Spinal cord (tissue), 10 donors: Measurements from ENCODE around the gene CYP26C1. TPM values are rescaled to one million over a fixed set of nuclear protein-coding genes. Genes with fewer than 3 reads are reported as not detected.
"Not testable (repeated sequence)": the region's sequence is repeated elsewhere in the genome, so short reads cannot be mapped to it uniquely, and the experiment has no call there.

Experiments used
- DNase-seq, 6 donors: peaks; one replicate each; pipeline versions ENCODE4 v3.0.0 to v3.0.0-alpha.2; 2013 to 2015; ENCODE audit warnings: low spot score in 6 of 6, low read depth in 4 of 6
- H3K27ac ChIP-seq: one replicate; pipeline ENCODE4 v1.5.1; 2013; ENCODE audit warnings: low read depth, low read length, control low read depth
- H3K27me3 ChIP-seq: one replicate; pipeline ENCODE4 v1.6.1; 2013; ENCODE audit warnings: low read length; ENCODE audit not compliant: control insufficient read depth, insufficient read depth
- H3K36me3 ChIP-seq: one replicate; pipeline ENCODE4 v1.6.1; 2013; ENCODE audit warnings: low read length; ENCODE audit not compliant: control insufficient read depth, insufficient read depth
- H3K4me1 ChIP-seq: one replicate; pipeline ENCODE4 v1.6.1; 2013; ENCODE audit warnings: low read length; ENCODE audit not compliant: control insufficient read depth, insufficient read depth
- H3K4me3 ChIP-seq: one replicate; pipeline ENCODE4 v1.5.1; 2013; ENCODE audit warnings: low read depth, low read length, control low read depth
- H3K9me3 ChIP-seq: one replicate; pipeline ENCODE4 v1.6.1; 2013; ENCODE audit warnings: low read length; ENCODE audit not compliant: control insufficient read depth, insufficient read depth
- WGBS: methylation state at CpG from one replicate; pipeline ENCODE4 v1.1.5; 2013; ENCODE audit warnings: missing lambda C conversion rate; ENCODE audit not compliant: insufficient coverage; 5-methylcytosine and 5-hydroxymethylcytosine counted together
- polyA plus RNA-seq, 2 donors: library from polyadenylated mRNA; unstranded; fragments of 120-200 nt; gene quantifications; one replicate each; pipeline ENCODE4 v1.2.1, GENCODE V29; 2013; ENCODE audit not compliant: insufficient read length in 2 of 2
- total RNA-seq, 2 donors: library from RNA; depleted of rRNA in 1 of 2; stranded (reverse); fragments of 120-200 nt in 1 of 2; fragments of >200 nt in 1 of 2; gene quantifications; one replicate each; pipeline versions ENCODE4 v1.2.3 to v1.2.4, GENCODE V29; 2013 to 2014
- donor health status: healthy.

The CYP26C1 gene
- total and polyA plus RNA-seq, 4 donors, result under 0.01 to 0.11 (median 0.06) TPM; not detected in 1

DNA sequence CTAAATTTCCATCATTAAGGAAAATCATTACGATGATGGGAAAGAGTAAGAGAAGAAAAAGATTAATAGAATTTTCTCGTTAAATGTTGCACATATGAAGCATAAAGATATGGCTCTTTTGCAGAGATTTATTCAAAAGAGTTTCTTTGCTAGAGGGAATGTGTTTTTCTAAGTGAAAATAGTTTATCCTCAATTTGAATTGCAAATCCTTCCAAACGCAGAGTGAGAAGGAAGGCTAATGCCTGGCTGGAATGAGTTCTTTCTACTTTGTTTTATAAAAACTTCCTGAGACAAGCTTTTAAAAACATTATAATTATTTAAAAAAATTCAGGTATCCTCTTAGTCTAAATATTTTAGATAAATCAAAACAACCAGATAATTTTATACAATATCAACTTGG is 27.2 kb downstream of the CYP26C1 start:
- no peaks in the 10 kb centered on the region for H3K9me3 ChIP-seq
- DNase-seq, result peak in 1 of 6 donors; percentile 10
- H3K27me3 ChIP-seq, result no peaks in the 10 kb centered on the region
- H3K4me1 ChIP-seq, result peaks cover 3% of the 10 kb centered on the region
- H3K27ac ChIP-seq, result no peak overlapping the region
- no CpG with 5 or more reads among the region's 3 CpGs for WGBS
- no peaks in the 10 kb centered on the region for H3K36me3 ChIP-seq
- no peak overlapping the region for H3K4me3 ChIP-seq

GRCh38 chr10:93088466-93088865 is 27.9 kb downstream of the CYP26C1 start:
- Histone ChIP-seq H3K4me1 (peaks cover 3% of the 10 kb centered on the region), H3K36me3 (no peaks in the 10 kb centered on the region), H3K27ac (no peak overlapping the region), H3K9me3 (no peaks in the 10 kb centered on the region), H3K4me3 (no peak overlapping the region), H3K27me3 (no peaks in the 10 kb centered on the region)
- WGBS, result 71% methylated on average over 4 of the region's 4 CpGs
- no peak for DNase-seq

- DNase-seq, result no peak
- Histone ChIP-seq H3K4me3 (no peak overlapping the region), H3K27ac (no peak overlapping the region), H3K36me3 (no peaks in the 10 kb centered on the region), H3K9me3 (no peaks in the 10 kb centered on the region), H3K27me3 (no peaks in the 10 kb centered on the region), H3K4me1 (peaks cover 3% of the 10 kb centered on the region)
- no CpG with 5 or more reads among the region's 2 CpGs for WGBS
These were observed 30.0 kb downstream of the CYP26C1 start for GRCh38 chr10:93090619-93091018.

DNA sequence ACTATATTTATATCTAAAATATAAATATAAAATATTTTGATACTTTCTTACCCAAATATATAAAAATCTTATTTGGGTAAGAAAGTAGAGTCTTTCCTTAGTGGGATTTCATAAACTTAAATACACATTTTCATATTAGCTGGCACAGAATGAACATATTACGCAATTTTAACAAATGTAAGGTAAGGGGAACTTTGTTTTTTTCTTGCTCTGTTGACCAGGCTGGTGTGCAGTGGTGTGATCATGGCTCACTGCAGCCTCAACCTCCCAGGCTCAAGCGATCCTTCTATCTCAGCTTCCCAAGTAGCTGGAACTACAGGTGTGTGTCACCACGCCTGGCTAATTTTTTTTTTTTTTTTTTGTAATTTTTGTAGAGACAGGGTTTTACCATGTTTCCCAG is 31.4 kb downstream of the CYP26C1 start:
- Histone ChIP-seq H3K4me3 (no peak overlapping the region), H3K4me1 (peaks cover 3% of the 10 kb centered on the region), H3K36me3 (no peaks in the 10 kb centered on the region), H3K27ac (no peak overlapping the region), H3K9me3 (no peaks in the 10 kb centered on the region), H3K27me3 (no peaks in the 10 kb centered on the region)
- DNase-seq, result no peak
- no CpG with 5 or more reads among the region's 3 CpGs for WGBS

DNA sequence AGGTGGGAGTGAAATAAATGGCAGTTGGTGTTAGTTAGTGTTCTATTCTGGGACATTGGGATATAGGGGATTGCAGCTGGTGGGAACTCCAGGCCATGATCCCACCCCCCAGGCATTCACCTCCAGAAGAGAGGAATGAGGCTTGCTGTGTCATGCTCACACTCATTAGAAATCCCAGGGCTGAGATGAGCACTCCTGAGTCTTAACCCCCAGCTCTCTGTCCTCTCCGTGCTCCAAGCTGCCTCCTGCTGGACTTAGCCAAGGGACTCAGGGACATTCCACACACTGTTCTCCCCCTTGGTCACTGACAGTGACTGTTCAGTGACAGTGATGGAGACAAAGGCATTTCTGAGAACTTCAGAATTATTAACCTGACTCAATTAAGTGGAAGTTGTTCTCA is 34.6 kb downstream of the CYP26C1 start:
- Histone ChIP-seq H3K27ac (no peak overlapping the region), H3K4me3 (no peak overlapping the region), H3K27me3 (no peaks in the 10 kb centered on the region), H3K4me1 (no peaks in the 10 kb centered on the region), H3K36me3 (no peaks in the 10 kb centered on the region), H3K9me3 (no peaks in the 10 kb centered on the region)
- no peak for DNase-seq
- no CpG with 5 or more reads among the region's 1 CpG for WGBS

DNA sequence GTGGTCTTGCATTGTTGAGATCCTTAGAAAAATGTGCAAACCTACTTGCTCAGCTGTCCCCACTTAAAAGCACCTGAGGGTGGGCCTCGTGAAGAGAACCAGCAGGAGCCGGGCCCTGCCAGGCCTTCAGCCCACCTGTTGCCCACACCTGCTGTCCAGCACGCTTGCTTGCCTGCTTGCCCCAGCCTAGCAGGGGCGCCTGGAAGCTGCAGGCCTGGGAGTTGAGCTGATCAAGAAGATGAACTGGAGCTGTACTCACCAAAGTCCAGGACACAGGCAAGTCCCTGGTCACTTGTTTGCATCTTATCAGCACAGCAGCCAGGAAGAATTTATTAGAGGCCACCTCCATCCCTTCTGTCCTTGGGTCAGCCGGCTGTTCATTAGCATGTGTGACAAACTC is 36.3 kb downstream of the CYP26C1 start:
- H3K4me1 ChIP-seq, result no peaks in the 10 kb centered on the region
- no peaks in the 10 kb centered on the region for H3K9me3 ChIP-seq
- H3K36me3 ChIP-seq, result no peaks in the 10 kb centered on the region
- no peak overlapping the region for H3K27ac ChIP-seq
- no peaks in the 10 kb centered on the region for H3K27me3 ChIP-seq
- WGBS, result 77% methylated on average over 4 of the region's 5 CpGs
- no peak overlapping the region for H3K4me3 ChIP-seq
- DNase-seq, result no peak

DNA sequence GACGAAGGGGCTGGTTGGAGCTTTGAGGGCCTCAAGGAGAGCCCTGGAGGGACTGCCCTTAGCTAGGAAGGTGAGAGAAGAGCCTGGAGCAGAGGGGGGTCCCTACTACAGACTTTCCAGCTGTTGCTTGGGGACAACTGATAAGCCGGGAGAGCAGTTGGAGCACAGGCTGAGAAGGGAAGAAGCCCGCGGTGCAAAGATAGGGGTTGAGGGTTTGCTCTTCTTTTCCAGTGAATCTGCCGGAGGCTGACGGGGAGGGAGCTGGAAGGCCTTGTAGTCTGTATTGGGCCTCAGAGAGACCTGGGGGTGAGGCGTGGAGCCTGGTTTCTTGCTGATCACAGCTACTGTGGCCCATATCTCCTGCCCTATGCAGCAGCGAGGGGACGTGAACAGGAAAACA is 36.8 kb downstream of the CYP26C1 start:
- Histone ChIP-seq H3K27ac (no peak overlapping the region), H3K9me3 (no peaks in the 10 kb centered on the region), H3K4me1 (no peaks in the 10 kb centered on the region), H3K4me3 (no peak overlapping the region), H3K27me3 (no peaks in the 10 kb centered on the region), H3K36me3 (no peaks in the 10 kb centered on the region)
- no peak for DNase-seq
- 80% methylated on average over 7 of the region's 9 CpGs for WGBS

GRCh38 chr10:93098816-93099215 is 38.2 kb downstream of the CYP26C1 start:
- H3K4me1 ChIP-seq, result no peaks in the 10 kb centered on the region
- 73% methylated on average over 1 of the region's 3 CpGs for WGBS
- H3K9me3 ChIP-seq, result no peaks in the 10 kb centered on the region
- no peak for DNase-seq
- H3K4me3 ChIP-seq, result no peak overlapping the region
- H3K27me3 ChIP-seq, result no peaks in the 10 kb centered on the region
- no peaks in the 10 kb centered on the region for H3K36me3 ChIP-seq
- H3K27ac ChIP-seq, result no peak overlapping the region

DNA sequence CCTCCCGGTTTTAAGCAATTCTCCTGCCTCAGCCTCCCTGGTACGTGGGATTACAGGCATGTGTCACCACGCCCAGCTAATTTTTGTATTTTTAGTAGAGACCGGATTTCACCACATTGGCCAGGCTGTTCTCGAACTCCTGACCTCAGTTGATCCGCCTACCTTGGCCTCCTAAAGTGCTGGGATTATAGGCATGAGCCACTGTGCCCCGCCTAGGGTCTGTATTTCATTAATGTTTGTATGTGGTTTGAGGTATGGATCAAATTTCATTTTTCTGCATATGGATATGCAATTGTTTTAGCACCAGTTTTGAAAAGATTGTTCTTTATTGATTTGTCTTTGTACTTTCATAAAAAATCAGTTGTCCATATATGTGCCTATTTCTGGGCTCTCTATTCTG is 39.1 kb downstream of the CYP26C1 start:
- 92% methylated on average over 6 of the region's 7 CpGs for WGBS
- DNase-seq, result no peak
- H3K36me3 ChIP-seq, result no peaks in the 10 kb centered on the region
- no peak overlapping the region for H3K4me3 ChIP-seq
- H3K9me3 ChIP-seq, result peaks cover under 1% of the 10 kb centered on the region
- no peaks in the 10 kb centered on the region for H3K27me3 ChIP-seq
- no peak overlapping the region for H3K27ac ChIP-seq
- no peaks in the 10 kb centered on the region for H3K4me1 ChIP-seq

DNA sequence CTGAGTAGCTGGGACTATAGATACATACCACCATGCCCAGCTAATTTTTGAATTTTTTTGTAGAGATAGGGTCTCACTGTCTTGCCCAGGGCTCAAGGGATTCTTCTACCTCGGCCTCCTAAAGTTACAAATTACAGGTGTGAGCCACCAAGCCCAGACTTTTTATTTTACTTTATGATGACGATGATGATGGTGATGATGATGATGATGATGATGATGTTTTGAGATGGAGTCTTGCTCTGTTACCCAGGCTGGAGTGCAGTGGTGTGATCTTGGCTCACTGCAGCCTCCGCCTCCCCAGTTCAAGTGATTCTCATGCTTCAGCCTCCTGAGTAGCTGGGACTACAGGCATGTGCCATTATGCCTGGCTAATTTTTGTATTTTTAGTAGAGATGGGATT is 40.5 kb downstream of the CYP26C1 start:
- H3K9me3 ChIP-seq, H3K36me3 ChIP-seq, H3K4me3 ChIP-seq, DNase-seq, H3K4me1 ChIP-seq, H3K27me3 ChIP-seq, H3K27ac ChIP-seq: not testable (repeated sequence)
- WGBS, result 100% methylated on average over 2 of the region's 3 CpGs
